Esophagus muscularis mucosa (tissue), 4 donors: ENCODE measurements around the gene DNAJC3.

ENCODE experiments used
- CTCF ChIP-seq, 3 experiments: fragments of 200-600 bp in 2 of 3; fragments of 450-650 bp in 1 of 3; sonication (generic) in 2 of 3; IDR thresholded peaks; one replicate each; pipeline ENCODE4 v1.5.1; 2017 to 2019; ENCODE audit warnings: antibody characterized with exemption in 3 of 3, mild to moderate bottlenecking in 2 of 3, moderate library complexity in 1 of 3
- EP300 ChIP-seq: sonication (generic); formaldehyde crosslinking; IDR thresholded peaks from one replicate; pipeline ENCODE4 v1.6.1; 2017; ENCODE audit warnings: antibody characterized with exemption
- POLR2A ChIP-seq: fragments of 450-650 bp; IDR thresholded peaks from one replicate; pipeline ENCODE4 v1.6.1; 2017; ENCODE audit warnings: antibody characterized with exemption, moderate library complexity, mild to moderate bottlenecking, low read depth

- TF ChIP-seq CTCF (IDR thresholded peaks at IDR 0.05) (no peak), POLR2A (no peak), EP300 (no peak)
Measured at GRCh38 chr13:95784161-95784899, 107.4 kb downstream of the DNAJC3 start.
